ENCODE measurements around the gene PLIN3.
A peak's percentile ranks its signal among the peaks of the same experiment; 100 is the strongest.

DNA sequence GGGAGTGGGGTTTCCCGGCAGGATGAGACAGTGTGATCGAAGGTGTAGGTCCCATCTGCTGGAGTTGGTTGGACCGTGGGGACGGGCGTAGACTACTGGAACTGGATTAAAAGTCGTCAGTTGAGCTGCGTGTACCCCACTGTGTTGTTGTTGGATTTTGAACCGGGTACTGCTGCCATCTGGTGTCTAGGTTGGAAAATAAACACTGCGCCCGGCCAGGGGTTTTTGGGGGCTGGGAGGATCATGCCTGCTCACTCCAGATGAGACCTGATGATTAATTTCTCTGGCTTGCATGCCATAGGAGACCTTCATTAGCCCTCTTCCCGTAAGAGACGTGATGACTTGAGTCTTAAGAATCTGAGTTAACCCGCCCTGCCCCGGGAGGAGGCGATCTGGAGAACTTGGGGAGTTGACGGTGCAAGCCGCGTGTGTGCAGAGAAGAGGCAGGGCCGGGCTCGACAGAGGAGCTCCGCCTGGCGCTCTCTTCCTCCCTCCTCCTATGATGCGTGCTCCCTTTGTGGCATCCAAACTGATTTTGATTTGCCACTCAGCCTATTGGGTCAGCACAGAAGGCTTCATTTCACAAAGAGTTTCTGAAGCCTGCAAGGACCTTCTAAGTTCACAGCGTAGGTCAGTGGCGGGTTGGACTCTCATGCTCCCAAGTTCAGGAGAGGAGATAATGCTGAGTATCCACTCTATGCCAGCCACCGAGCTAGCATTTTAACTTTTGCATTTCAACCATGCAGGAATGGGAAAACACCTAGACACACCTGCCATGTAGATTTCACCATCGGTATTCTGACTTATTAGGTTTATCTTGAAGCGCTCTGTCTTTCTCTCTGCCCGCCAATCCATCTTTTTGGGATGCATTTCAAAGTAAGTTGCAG lies 44.6 kb upstream of the PLIN3 start:
- TF ChIP-seq POLR2AphosphoS5 (IDR thresholded peaks at IDR 0.05; ENCODE audit: low read depth) (no peak), EZH2phosphoT487 (IDR thresholded peaks at IDR 0.05; ENCODE audit: unreplicated experiment) (no peak), NANOG (IDR thresholded peaks at IDR 0.05; ENCODE audit: borderline replicate concordance) (no peak), EZH2 (IDR thresholded peaks at IDR 0.05; ENCODE audit: low read depth, unreplicated experiment) (no peak), JUNB (IDR thresholded peaks at IDR 0.05; ENCODE audit: unreplicated experiment) (no peak)
- TF ChIP-seq, protein P1, sequence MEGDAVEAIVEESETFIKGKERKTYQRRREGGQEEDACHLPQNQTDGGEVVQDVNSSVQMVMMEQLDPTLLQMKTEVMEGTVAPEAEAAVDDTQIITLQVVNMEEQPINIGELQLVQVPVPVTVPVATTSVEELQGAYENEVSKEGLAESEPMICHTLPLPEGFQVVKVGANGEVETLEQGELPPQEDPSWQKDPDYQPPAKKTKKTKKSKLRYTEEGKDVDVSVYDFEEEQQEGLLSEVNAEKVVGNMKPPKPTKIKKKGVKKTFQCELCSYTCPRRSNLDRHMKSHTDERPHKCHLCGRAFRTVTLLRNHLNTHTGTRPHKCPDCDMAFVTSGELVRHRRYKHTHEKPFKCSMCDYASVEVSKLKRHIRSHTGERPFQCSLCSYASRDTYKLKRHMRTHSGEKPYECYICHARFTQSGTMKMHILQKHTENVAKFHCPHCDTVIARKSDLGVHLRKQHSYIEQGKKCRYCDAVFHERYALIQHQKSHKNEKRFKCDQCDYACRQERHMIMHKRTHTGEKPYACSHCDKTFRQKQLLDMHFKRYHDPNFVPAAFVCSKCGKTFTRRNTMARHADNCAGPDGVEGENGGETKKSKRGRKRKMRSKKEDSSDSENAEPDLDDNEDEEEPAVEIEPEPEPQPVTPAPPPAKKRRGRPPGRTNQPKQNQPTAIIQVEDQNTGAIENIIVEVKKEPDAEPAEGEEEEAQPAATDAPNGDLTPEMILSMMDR (conservative IDR thresholded peaks at IDR 0.05; ENCODE audit: low read depth in 2 of 2): peak; percentile 60 to 75
- TF ChIP-seq, protein P2, sequence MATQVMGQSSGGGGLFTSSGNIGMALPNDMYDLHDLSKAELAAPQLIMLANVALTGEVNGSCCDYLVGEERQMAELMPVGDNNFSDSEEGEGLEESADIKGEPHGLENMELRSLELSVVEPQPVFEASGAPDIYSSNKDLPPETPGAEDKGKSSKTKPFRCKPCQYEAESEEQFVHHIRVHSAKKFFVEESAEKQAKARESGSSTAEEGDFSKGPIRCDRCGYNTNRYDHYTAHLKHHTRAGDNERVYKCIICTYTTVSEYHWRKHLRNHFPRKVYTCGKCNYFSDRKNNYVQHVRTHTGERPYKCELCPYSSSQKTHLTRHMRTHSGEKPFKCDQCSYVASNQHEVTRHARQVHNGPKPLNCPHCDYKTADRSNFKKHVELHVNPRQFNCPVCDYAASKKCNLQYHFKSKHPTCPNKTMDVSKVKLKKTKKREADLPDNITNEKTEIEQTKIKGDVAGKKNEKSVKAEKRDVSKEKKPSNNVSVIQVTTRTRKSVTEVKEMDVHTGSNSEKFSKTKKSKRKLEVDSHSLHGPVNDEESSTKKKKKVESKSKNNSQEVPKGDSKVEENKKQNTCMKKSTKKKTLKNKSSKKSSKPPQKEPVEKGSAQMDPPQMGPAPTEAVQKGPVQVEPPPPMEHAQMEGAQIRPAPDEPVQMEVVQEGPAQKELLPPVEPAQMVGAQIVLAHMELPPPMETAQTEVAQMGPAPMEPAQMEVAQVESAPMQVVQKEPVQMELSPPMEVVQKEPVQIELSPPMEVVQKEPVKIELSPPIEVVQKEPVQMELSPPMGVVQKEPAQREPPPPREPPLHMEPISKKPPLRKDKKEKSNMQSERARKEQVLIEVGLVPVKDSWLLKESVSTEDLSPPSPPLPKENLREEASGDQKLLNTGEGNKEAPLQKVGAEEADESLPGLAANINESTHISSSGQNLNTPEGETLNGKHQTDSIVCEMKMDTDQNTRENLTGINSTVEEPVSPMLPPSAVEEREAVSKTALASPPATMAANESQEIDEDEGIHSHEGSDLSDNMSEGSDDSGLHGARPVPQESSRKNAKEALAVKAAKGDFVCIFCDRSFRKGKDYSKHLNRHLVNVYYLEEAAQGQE (IDR thresholded peaks at IDR 0.05; ENCODE audit: unreplicated experiment): no peak
- TF ChIP-seq, protein P3, sequence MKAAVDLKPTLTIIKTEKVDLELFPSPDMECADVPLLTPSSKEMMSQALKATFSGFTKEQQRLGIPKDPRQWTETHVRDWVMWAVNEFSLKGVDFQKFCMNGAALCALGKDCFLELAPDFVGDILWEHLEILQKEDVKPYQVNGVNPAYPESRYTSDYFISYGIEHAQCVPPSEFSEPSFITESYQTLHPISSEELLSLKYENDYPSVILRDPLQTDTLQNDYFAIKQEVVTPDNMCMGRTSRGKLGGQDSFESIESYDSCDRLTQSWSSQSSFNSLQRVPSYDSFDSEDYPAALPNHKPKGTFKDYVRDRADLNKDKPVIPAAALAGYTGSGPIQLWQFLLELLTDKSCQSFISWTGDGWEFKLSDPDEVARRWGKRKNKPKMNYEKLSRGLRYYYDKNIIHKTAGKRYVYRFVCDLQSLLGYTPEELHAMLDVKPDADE (IDR thresholded peaks at IDR 0.05): no peak

Data from GM23338 (cell line).